GM12878 (cell line): ENCODE results near the gene TCEANC2. TPM values are rescaled to one million over a fixed set of nuclear protein-coding genes. Genes with fewer than 3 reads are reported as not detected.

Experiments used
- ATAC-seq: fragments of 200-7000 bp; cut with Tn5 transposase; 3 replicates; pipeline ENCODE4 v1.9.1; 2020; ENCODE audit warnings: mild to moderate bottlenecking, moderate library complexity
- BruUV-seq: library from RNA; stranded (reverse); fragments of 400-500 nt; replicated peaks from 2 replicates; lab custom pipeline; 2021; lab: Mats Ljungman, UMichigan
- CTCF ChIA-PET: fragments of 300-600 bp; sonication (Branson Sonifier 250); formaldehyde crosslinking; extraction: SDS; loops from one replicate; lab custom pipeline; 2021; ENCODE audit warnings: inconsistent platforms; lab: Yijun Ruan, JAX
- POLR2A ChIA-PET: fragments of 350-600 bp; formaldehyde crosslinking; extraction: SDS; loops from one replicate; lab custom pipeline; 2021; ENCODE audit warnings: inconsistent platforms; lab: Charles Lee
- RAD21 ChIA-PET: fragments of 300-600 bp; sonication (Branson Sonifier 250); formaldehyde crosslinking; loops from one replicate; lab custom pipeline; 2023; ENCODE audit warnings: antibody characterized with exemption; ENCODE audit not compliant: unreplicated experiment; lab: Charles Lee
- SMC1A ChIA-PET: fragments of 300-600 bp; sonication (Branson Sonifier 250); formaldehyde crosslinking; loops from one replicate; lab custom pipeline; 2023; ENCODE audit not compliant: unreplicated experiment, uncharacterized antibody; lab: Charles Lee
- DNase-seq: peaks from one replicate; pipeline ENCODE4 v3.0.0-alpha.2; 2011; ENCODE audit warnings: low read depth, low spot score
- FAIRE-seq: peaks from 3 replicates; lab custom pipeline; 2011; peaks lifted over from hg19 to GRCh38; lab: Jason Lieb, UNC
- H2AFZ ChIP-seq: 2 replicates; pipeline ENCODE4 v1.6.0; 2011; ENCODE audit warnings: low read depth, low read length, control low read depth; ENCODE audit not compliant: control insufficient read depth
- H3K27ac ChIP-seq: 2 replicates; pipeline ENCODE4 v1.5.1; 2011; ENCODE audit warnings: control low read depth; ENCODE audit not compliant: control insufficient read depth, insufficient read depth
- H3K27me3 ChIP-seq, 2 experiments: replicated peaks in 1 of 2; 2 replicates each; pipeline versions ENCODE4 v1.6.0 to v1.6.1; 2011; ENCODE audit warnings: low read length in 1 of 2; ENCODE audit not compliant: control insufficient read depth in 2 of 2, insufficient read depth in 2 of 2
- H3K36me3 ChIP-seq, 2 experiments: 2 replicates each; pipeline ENCODE4 v1.5.1; 2011; ENCODE audit warnings: low read length in 1 of 2; ENCODE audit not compliant: control insufficient read depth in 2 of 2, insufficient read depth in 2 of 2
- H3K4me1 ChIP-seq: 2 replicates; pipeline ENCODE4 v1.6.1; 2011; ENCODE audit warnings: mild to moderate bottlenecking, low read length, moderate library complexity, mixed read lengths; ENCODE audit not compliant: control insufficient read depth, insufficient read depth
- H3K4me2 ChIP-seq: 2 replicates; pipeline ENCODE4 v1.6.0; 2011; ENCODE audit warnings: control low read depth; ENCODE audit not compliant: control insufficient read depth, insufficient read depth
- H3K4me3 ChIP-seq: fragments of 200-600 bp; sonication (generic); 2 replicates; pipeline ENCODE4 v1.5.1; 2016
- H3K79me2 ChIP-seq: 2 replicates; pipeline ENCODE4 v1.6.0; 2011; ENCODE audit warnings: low read length; ENCODE audit not compliant: control insufficient read depth, insufficient read depth
- H3K9ac ChIP-seq: 2 replicates; pipeline ENCODE4 v1.8.0; 2011; ENCODE audit warnings: low read length, control low read depth, mixed read lengths; ENCODE audit not compliant: control insufficient read depth, insufficient read depth
- H3K9me3 ChIP-seq: replicated peaks from 3 replicates; pipeline ENCODE4 v1.5.1; 2011; ENCODE audit warnings: mild to moderate bottlenecking, low read length; ENCODE audit not compliant: control insufficient read depth, insufficient read depth
- H4K20me1 ChIP-seq: 2 replicates; pipeline ENCODE4 v1.6.0; 2011; ENCODE audit not compliant: control insufficient read depth, insufficient read depth
- CBX3 ChIP-seq: fragments of 200-600 bp; sonication (generic); IDR thresholded peaks from 2 replicates; pipeline ENCODE4 v1.6.1; 2016; ENCODE audit warnings: low read depth, borderline replicate concordance
- MYB ChIP-seq: fragments of 150-350 bp; IDR thresholded peaks from 2 replicates; pipeline ENCODE4 v1.6.1; 2014; ENCODE audit warnings: mild to moderate bottlenecking, low read depth, low read length, borderline replicate concordance
- TBL1XR1 ChIP-seq: IDR thresholded peaks from 2 replicates; pipeline ENCODE4 v1.6.1; 2012; ENCODE audit warnings: low read depth, low read length, improper control_type of control experiment
- WGBS: methylation state at CpG from one replicate; pipeline ENCODE4 v1.1.6; 2016; ENCODE audit warnings: low lambda C conversion rate; ENCODE audit not compliant: insufficient replicate concordance, insufficient coverage; ENCODE audit errors: missing lambda C conversion rate; 5-methylcytosine and 5-hydroxymethylcytosine counted together
- in situ Hi-C: fragments of 300-500 bp; cut with MboI; formaldehyde crosslinking; loops from 9 replicates; pipeline ENCODE4 v1.14.3; 2018; ENCODE audit warnings: mixed read lengths
- intact Hi-C: fragments of 100-400 bp; cut with micrococcal nuclease; formaldehyde crosslinking; loops from one replicate; pipeline ENCODE4 v1.14.2; 2022; ENCODE audit not compliant: unreplicated experiment
- polyA plus RNA-seq, 11 experiments: library from polyadenylated mRNA; depleted of rRNA in 4 of 11; unstranded in 6 of 11; stranded (reverse) in 5 of 11; fragments of >200 nt; fragmentation: Nextera tagmentation in 4 of 11; fragmentation: Illumina TruSeq in 1 of 11; extraction: Ambion mirVana in 4 of 11; extraction: Trizol in 1 of 11; gene quantifications; 1 replicate in 1 of 11; 2 replicates in 10 of 11; pipeline versions ENCODE4 v1.2.1 to v1.2.3, GENCODE V29; 2011 to 2016; ENCODE audit warnings: inconsistent platforms in 2 of 11, missing spikeins in 2 of 11, low read depth in 1 of 11
- total RNA-seq, 4 experiments: library from RNA; depleted of rRNA in 3 of 4; stranded (reverse); fragments of >200 nt in 3 of 4; fragmentation: Illumina TruSeq in 1 of 4; extraction: Trizol in 1 of 4; gene quantifications; 2 replicates each; pipeline versions ENCODE4 v1.2.1 to v1.2.3, GENCODE V29; 2013 to 2021
- TF ChIP-seq, protein P1 (sequence below), 3 experiments: IDR thresholded peaks in 2 of 3; conservative IDR thresholded peaks in 1 of 3; 2 replicates each; pipeline ENCODE4 v1.5.1; 2011; ENCODE audit warnings: low read depth in 3 of 3, low read length in 3 of 3, mild to moderate bottlenecking in 3 of 3, control low read depth in 2 of 3, moderate library complexity in 2 of 3, inconsistent platforms in 1 of 3, mixed read lengths in 1 of 3; ENCODE audit not compliant: control insufficient read depth in 2 of 3, insufficient read depth in 1 of 3; ENCODE audit errors: extremely low read depth in 1 of 3

TCEANC2 gene
- total and polyA plus RNA-seq, 10 of the 15 experiments (the other 5 are each of a cell fraction or from before 2014, with no cell fraction given): 4.4 to 13.2 (median 6.4) TPM

DNA sequence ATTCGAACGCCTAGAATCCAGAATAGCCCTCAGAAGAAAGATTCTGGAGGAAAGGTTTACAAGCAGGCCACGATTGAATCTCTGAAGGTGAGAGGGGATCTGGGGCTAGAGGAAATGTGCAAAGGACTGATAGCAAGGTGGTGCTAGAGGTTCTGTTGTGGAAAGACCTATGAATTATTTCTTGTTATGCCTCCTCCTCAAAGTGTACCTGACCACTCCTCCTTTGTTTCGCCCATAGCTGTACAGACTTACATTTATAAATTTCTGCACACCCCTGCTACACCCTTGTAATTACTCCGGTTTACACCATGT is 986 bp downstream of the TCEANC2 start:
- peak overlapping the region; percentile 93 for H3K9ac ChIP-seq

More for the DNA sequence above, 986 bp downstream of the TCEANC2 start:
- Histone ChIP-seq H3K36me3 (no peaks in the 10 kb centered on the region), H4K20me1 (no peaks in the 10 kb centered on the region), H3K27me3 (no peaks in the 10 kb centered on the region), H2AFZ (peak overlapping the region; percentile 95), H3K4me3 (peak overlapping the region; percentile 75), H3K27ac (peak overlapping the region; percentile 88), H3K9me3 (no peaks in the 10 kb centered on the region), H3K4me1 (no peaks in the 10 kb centered on the region), H3K4me2 (peak overlapping the region; percentile 77), H3K79me2 (peaks cover 47% of the 10 kb centered on the region)
- no TSS peak for BruUV-seq
- no peak for TF ChIP-seq TBL1XR1
- no peak for TF ChIP-seq MYB
- TF ChIP-seq, protein P1, sequence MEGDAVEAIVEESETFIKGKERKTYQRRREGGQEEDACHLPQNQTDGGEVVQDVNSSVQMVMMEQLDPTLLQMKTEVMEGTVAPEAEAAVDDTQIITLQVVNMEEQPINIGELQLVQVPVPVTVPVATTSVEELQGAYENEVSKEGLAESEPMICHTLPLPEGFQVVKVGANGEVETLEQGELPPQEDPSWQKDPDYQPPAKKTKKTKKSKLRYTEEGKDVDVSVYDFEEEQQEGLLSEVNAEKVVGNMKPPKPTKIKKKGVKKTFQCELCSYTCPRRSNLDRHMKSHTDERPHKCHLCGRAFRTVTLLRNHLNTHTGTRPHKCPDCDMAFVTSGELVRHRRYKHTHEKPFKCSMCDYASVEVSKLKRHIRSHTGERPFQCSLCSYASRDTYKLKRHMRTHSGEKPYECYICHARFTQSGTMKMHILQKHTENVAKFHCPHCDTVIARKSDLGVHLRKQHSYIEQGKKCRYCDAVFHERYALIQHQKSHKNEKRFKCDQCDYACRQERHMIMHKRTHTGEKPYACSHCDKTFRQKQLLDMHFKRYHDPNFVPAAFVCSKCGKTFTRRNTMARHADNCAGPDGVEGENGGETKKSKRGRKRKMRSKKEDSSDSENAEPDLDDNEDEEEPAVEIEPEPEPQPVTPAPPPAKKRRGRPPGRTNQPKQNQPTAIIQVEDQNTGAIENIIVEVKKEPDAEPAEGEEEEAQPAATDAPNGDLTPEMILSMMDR (IDR thresholded peaks at IDR 0.05 in 2 of 3, conservative IDR thresholded peaks at IDR 0.05 in 1 of 3; ENCODE audit: control insufficient read depth in 2 of 3, extremely low read depth in 1 of 3, insufficient read depth in 1 of 3, low read depth in 3 of 3, low read length in 3 of 3): peak in 1 of 3 experiments; percentile 46; a peak in 1 of 6 replicates
- TF ChIP-seq CBX3: no peak
- ChIA-PET POLR2A (interaction anchor here (0.8 to 4.7 kb wide), 4 partner anchors 8 to 144 kb away, joined by 3 to 32 read pairs (median 4); partner anchors contain the start of genes IFT25 and LRRC42), RAD21 (interaction anchor here (0.9 to 1.6 kb wide), 3 partner anchors 25 to 435 kb away, joined by 3 to 5 read pairs (median 3); no protein-coding TSS in a partner anchor), CTCF (interaction anchor here (0.7 to 5.4 kb wide), 10 partner anchors 9 to 194 kb away, joined by 3 to 27 read pairs (median 4); no protein-coding TSS in a partner anchor), SMC1A (interaction anchor here (0.6 to 1.4 kb wide), 4 partner anchors 18 to 185 kb away, joined by 3 read pairs; partner anchors contain the start of genes IFT25 and LRRC42)
- FAIRE-seq (no peak), DNase-seq (no peak), ATAC-seq (no peak)
- intact Hi-C loops: loop anchor here (5.0 to 10.0 kb wide), 4 partner anchors 167 to 748 kb away; partner anchors contain the start of genes NDC1, TTC22 and YIPF1
- in situ Hi-C loops: loop anchor here (25.0 kb wide), 1 partner anchor 192 kb away; no protein-coding TSS in a partner anchor
- WGBS: 12% methylated on average over 5 of the region's 5 CpGs
